Prostate gland (tissue), 2 donors: ENCODE results near the gene RAB8A.

Experiments used
- CTCF ChIP-seq, 4 experiments: fragments of 200-600 bp in 2 of 4; fragments of 450-650 bp in 2 of 4; sonication (generic) in 2 of 4; IDR thresholded peaks; 1 replicate in 3 of 4; 2 replicates in 1 of 4; pipeline ENCODE4 v1.5.1; 2016 to 2019; ENCODE audit warnings: antibody characterized with exemption in 4 of 4, mild to moderate bottlenecking in 2 of 4, moderate library complexity in 2 of 4
- POLR2A ChIP-seq: fragments of 450-650 bp; IDR thresholded peaks from one replicate; pipeline ENCODE4 v1.6.1; 2016; ENCODE audit warnings: antibody characterized with exemption, mild to moderate bottlenecking
- POLR2AphosphoS5 ChIP-seq: sonication (generic); formaldehyde crosslinking; IDR thresholded peaks from one replicate; pipeline ENCODE4 v1.6.1; 2017; ENCODE audit warnings: antibody characterized with exemption

GRCh38 chr19:16076958-16077611 lies 34.6 kb upstream of the RAB8A start:
- TF ChIP-seq CTCF (IDR thresholded peaks at IDR 0.05) = no peak
- no peak for TF ChIP-seq POLR2A
- no peak for TF ChIP-seq POLR2AphosphoS5
